NCI-H146 (cell line): ENCODE results near the gene ARHGAP29.

Experiments used
- DNase-seq: peaks from one replicate; lab custom pipeline; 2025; lab: John Stamatoyannopoulos, UW

The ARHGAP29 gene

GRCh38 chr1:94236013-94236491 is 1.3 kb downstream of the ARHGAP29 start:
- DNase-seq = no peak

GRCh38 chr1:94235189-94236012 is 2.0 kb downstream of the ARHGAP29 start:
- DNase-seq = no peak

- no peak for DNase-seq
Observed at GRCh38 chr1:94234615-94235014, 2.8 kb downstream of the ARHGAP29 start.

GRCh38 chr1:94231746-94232145 is 5.6 kb downstream of the ARHGAP29 start:
- DNase-seq = no peak

GRCh38 chr1:94230920-94231319 is 6.5 kb downstream of the ARHGAP29 start:
- DNase-seq = no peak

GRCh38 chr1:94228640-94229375 is 8.6 kb downstream of the ARHGAP29 start:
- DNase-seq = no peak

- no peak for DNase-seq
Observed at GRCh38 chr1:94227624-94228023, 9.8 kb downstream of the ARHGAP29 start.

- no peak for DNase-seq
Observed at GRCh38 chr1:94225845-94226244, 11.5 kb downstream of the ARHGAP29 start.

GRCh38 chr1:94218332-94218731 is 19.1 kb downstream of the ARHGAP29 start:
- no peak for DNase-seq

GRCh38 chr1:94215955-94216354 is 21.4 kb downstream of the ARHGAP29 start:
- no peak for DNase-seq

- no peak for DNase-seq
Observed at GRCh38 chr1:94209982-94210381, 27.4 kb downstream of the ARHGAP29 start.

GRCh38 chr1:94209425-94209824 is 28.0 kb downstream of the ARHGAP29 start:
- DNase-seq = no peak

- no peak for DNase-seq
Observed at GRCh38 chr1:94207695-94208094, 29.7 kb downstream of the ARHGAP29 start.

GRCh38 chr1:94205639-94206038 is 31.7 kb downstream of the ARHGAP29 start:
- no peak for DNase-seq

- no peak for DNase-seq
Observed at GRCh38 chr1:94202241-94202640, 35.1 kb downstream of the ARHGAP29 start.

- no peak for DNase-seq
Observed at GRCh38 chr1:94199398-94199797, 38.0 kb downstream of the ARHGAP29 start.

GRCh38 chr1:94194079-94194865 is 43.1 kb downstream of the ARHGAP29 start:
- DNase-seq = no peak

- no peak for DNase-seq
Observed at GRCh38 chr1:94193128-94193527, 44.3 kb downstream of the ARHGAP29 start.

- no peak for DNase-seq
Observed at GRCh38 chr1:94191216-94191615, 46.2 kb downstream of the ARHGAP29 start.

GRCh38 chr1:94186946-94187345 is 50.4 kb downstream of the ARHGAP29 start:
- no peak for DNase-seq

- DNase-seq = no peak
Observed at GRCh38 chr1:94183197-94183815, 54.1 kb downstream of the ARHGAP29 start.

- no peak for DNase-seq
Observed at GRCh38 chr1:94182191-94182590, 55.2 kb downstream of the ARHGAP29 start.
